Prostate gland (tissue), 2 donors: Measurements from ENCODE around the gene OXCT2. TPM values are rescaled to one million over a fixed set of nuclear protein-coding genes. Genes with fewer than 3 reads are reported as not detected.
A peak's percentile ranks its signal among the peaks of the same experiment; 100 is the strongest.
"Not testable (repeated sequence)": the region's sequence is repeated elsewhere in the genome, so short reads cannot be mapped to it uniquely, and the experiment has no call there.

Experiments
- DNase-seq: peaks from one replicate; pipeline ENCODE4 v3.0.0-alpha.2; 2019; ENCODE audit warnings: low spot score
- H3K27ac ChIP-seq, 2 donors: fragments of 200-600 bp; sonication (generic); 2 replicates each; pipeline ENCODE4 v1.5.1; 2017 to 2019
- H3K27me3 ChIP-seq: fragments of 200-600 bp; sonication (generic); replicated peaks from 2 replicates; pipeline ENCODE4 v1.5.1; 2019; ENCODE audit not compliant: insufficient read depth
- H3K36me3 ChIP-seq, 2 donors: fragments of 200-600 bp; sonication (generic); 1 replicate in 1 of 2; 2 replicates in 1 of 2; pipeline versions ENCODE4 v1.5.1 to v1.8.1; 2017 to 2019
- H3K4me1 ChIP-seq: fragments of 200-600 bp; sonication (generic); replicated peaks from 2 replicates; pipeline ENCODE4 v1.5.1; 2019
- H3K4me3 ChIP-seq, 2 donors: fragments of 200-600 bp; sonication (generic); 2 replicates each; pipeline ENCODE4 v1.5.1; 2017 to 2019
- H3K9me3 ChIP-seq: fragments of 200-600 bp; sonication (generic); 2 replicates; pipeline ENCODE4 v1.5.1; 2017
- CTCF ChIP-seq, 4 experiments: fragments of 200-600 bp in 2 of 4; fragments of 450-650 bp in 2 of 4; sonication (generic) in 2 of 4; IDR thresholded peaks; 1 replicate in 3 of 4; 2 replicates in 1 of 4; pipeline ENCODE4 v1.5.1; 2016 to 2019; ENCODE audit warnings: antibody characterized with exemption in 4 of 4, mild to moderate bottlenecking in 2 of 4, moderate library complexity in 2 of 4
- POLR2A ChIP-seq: fragments of 450-650 bp; IDR thresholded peaks from one replicate; pipeline ENCODE4 v1.6.1; 2016; ENCODE audit warnings: antibody characterized with exemption, mild to moderate bottlenecking
- POLR2AphosphoS5 ChIP-seq: sonication (generic); formaldehyde crosslinking; IDR thresholded peaks from one replicate; pipeline ENCODE4 v1.6.1; 2017; ENCODE audit warnings: antibody characterized with exemption
- WGBS: methylation state at CpG from one replicate; pipeline ENCODE4 v1.1.5; 2018; 5-methylcytosine and 5-hydroxymethylcytosine counted together
- intact Hi-C: fragments of 100-400 bp; cut with DNase I; formaldehyde crosslinking; loops from one replicate; pipeline ENCODE4 v1.14.2; 2022
- total RNA-seq, 2 donors: library from RNA; depleted of rRNA; stranded (reverse); fragments of >200 nt; gene quantifications; one replicate each; pipeline ENCODE4 v1.1.0, GENCODE V29; 2016

OXCT2 gene
- 1 to 10 TPM; 1.0 to 4.9 TPM for total RNA-seq

- H3K4me3 ChIP-seq, H3K27ac ChIP-seq, intact Hi-C loops, H3K4me1 ChIP-seq, H3K36me3 ChIP-seq, H3K27me3 ChIP-seq, DNase-seq, H3K9me3 ChIP-seq: not testable (repeated sequence)
- 2% methylated on average over 8 of the region's 57 CpGs for WGBS
Measured at GRCh38 chr1:39771022-39771532, at the start of gene OXCT2. Gene OXCT2 (minus strand): TSS chr1:39771348. CDS start chr1:39771255, 93 bp downstream.

GRCh38 chr1:39819091-39819812 lies 48.1 kb upstream of the OXCT2 start:
- H3K36me3 ChIP-seq = no peaks in the 10 kb centered on the region
- H3K4me1 ChIP-seq = no peaks in the 10 kb centered on the region
- intact Hi-C loops = no loop called here
- no peaks in the 10 kb centered on the region for H3K9me3 ChIP-seq
- DNase-seq = no peak
- TF ChIP-seq POLR2AphosphoS5 (no peak), CTCF (IDR thresholded peaks at IDR 0.05) (no peak), POLR2A (no peak)
- no peak overlapping the region for H3K27ac ChIP-seq
- 74% methylated on average over 17 of the region's 22 CpGs for WGBS
- H3K4me3 ChIP-seq = no peak overlapping the region
- no peaks in the 10 kb centered on the region for H3K27me3 ChIP-seq

- H3K36me3 ChIP-seq = no peaks in the 10 kb centered on the region
- 97% methylated on average over 2 of the region's 2 CpGs for WGBS
- no peak for DNase-seq
- intact Hi-C loops = no loop called here
- TF ChIP-seq CTCF (IDR thresholded peaks at IDR 0.05) = no peak
- H3K27ac ChIP-seq = no peak overlapping the region
- no peak overlapping the region for H3K4me3 ChIP-seq
- H3K27me3 ChIP-seq = no peaks in the 10 kb centered on the region
- H3K4me1 ChIP-seq = no peaks in the 10 kb centered on the region
- H3K9me3 ChIP-seq = no peaks in the 10 kb centered on the region
Measured at GRCh38 chr1:39818482-39818881, 47.3 kb upstream of the OXCT2 start.

GRCh38 chr1:39817091-39817932 lies 46.2 kb upstream of the OXCT2 start:
- H3K9me3 ChIP-seq = not testable (repeated sequence)
- DNase-seq = peak; percentile 82
- intact Hi-C loops = loop anchor here (2.0 kb wide), 2 partner anchors 77 to 85 kb away; no protein-coding TSS in a partner anchor

More at GRCh38 chr1:39817091-39817932, 46.2 kb upstream of the OXCT2 start:
- peak overlapping the region; percentile 55 to 72 for H3K27ac ChIP-seq
- H3K27me3 ChIP-seq, H3K36me3 ChIP-seq, H3K4me1 ChIP-seq, H3K4me3 ChIP-seq: not testable (repeated sequence)
- 45% methylated on average over 20 of the region's 24 CpGs for WGBS
- TF ChIP-seq POLR2AphosphoS5 (peak; percentile 73), CTCF (IDR thresholded peaks at IDR 0.05) (peak in 3 of 4 experiments; percentile 15 to 30 (median 16)), POLR2A (peak; percentile 40)
